ENCODE measurements around the gene MSRB1. TPM values are rescaled to one million over a fixed set of nuclear protein-coding genes. Genes with fewer than 3 reads are reported as not detected.

MSRB1 gene
- total and polyA plus RNA-seq, 2 of the 13 experiments (the other 11 are each of a cell fraction or from before 2014, with no cell fraction given) = 32.1 to 75.4 TPM

GRCh38 chr16:1940273-1941161 lies 2.5 kb downstream of the MSRB1 start (continued):
- TF ChIP-seq ZNF468 (CRISPR knock-in tag; IDR thresholded peaks at IDR 0.05) (no peak), ZSCAN5A (CRISPR knock-in tag; IDR thresholded peaks at IDR 0.05; ENCODE audit: borderline replicate concordance) (peak; percentile 54; the same call in 1 of the 2 replicates), ZNF276 (CRISPR knock-in tag; IDR thresholded peaks at IDR 0.05; ENCODE audit: low read depth) (0 out of 2 replicates have a peak, but pooled peaks have one; percentile 48), THAP7 (CRISPR knock-in tag; IDR thresholded peaks at IDR 0.05) (0 out of 2 replicates have a peak, but pooled peaks have one; percentile 74), ZNF343 (CRISPR knock-in tag; IDR thresholded peaks at IDR 0.05) (0 out of 2 replicates have a peak, but pooled peaks have one; percentile 52), ATF5 (CRISPR knock-in tag; IDR thresholded peaks at IDR 0.05; ENCODE audit: low read depth) (0 out of 2 replicates have a peak, but pooled peaks have one; percentile 31), ZNF709 (CRISPR knock-in tag; IDR thresholded peaks at IDR 0.05) (peak; percentile 33; the same call in 1 of the 2 replicates), EED (CRISPR knock-in tag; IDR thresholded peaks at IDR 0.05) (no peak), ZXDC (CRISPR knock-in tag; IDR thresholded peaks at IDR 0.05) (0 out of 2 replicates have a peak, but pooled peaks have one; percentile 42), E2F2 (CRISPR knock-in tag; IDR thresholded peaks at IDR 0.05; ENCODE audit: borderline replicate concordance) (no peak), PHF20 (CRISPR knock-in tag; IDR thresholded peaks at IDR 0.05) (peak; percentile 60), ZNF768 (CRISPR knock-in tag; IDR thresholded peaks at IDR 0.05) (no peak), PRMT3 (CRISPR knock-in tag; IDR thresholded peaks at IDR 0.05; ENCODE audit: borderline replicate concordance, low read depth) (peak; percentile 54; the same call in 1 of the 2 replicates), TIGD3 (CRISPR knock-in tag; IDR thresholded peaks at IDR 0.05; ENCODE audit: borderline replicate concordance) (0 out of 2 replicates have a peak, but pooled peaks have one; percentile 52)

All from HepG2 (cell line).